ENCODE measurements around the gene NFATC2. TPM values are rescaled to one million over a fixed set of nuclear protein-coding genes. Genes with fewer than 3 reads are reported as not detected.

NFATC2 gene
- total RNA-seq, 1 donor, result 0.36 TPM

GRCh38 chr20:51374961-51375360, 167.6 kb downstream of the NFATC2 start:
- no peak for DNase-seq (ENCODE audit: low read depth)
- no peak overlapping the region for H3K4me3 ChIP-seq (ENCODE audit: low read depth, low read length)
- TF ChIP-seq CTCF (IDR thresholded peaks at IDR 0.05; ENCODE audit: insufficient read depth, low read length), result no peak

GRCh38 chr20:51374456-51374830, 168.1 kb downstream of the NFATC2 start:
- no peak overlapping the region for H3K4me3 ChIP-seq (ENCODE audit: low read depth, low read length)
- no peak for TF ChIP-seq CTCF (IDR thresholded peaks at IDR 0.05; ENCODE audit: insufficient read depth, low read length)
- no peak for DNase-seq (ENCODE audit: low read depth)

- no peak for TF ChIP-seq CTCF (IDR thresholded peaks at IDR 0.05; ENCODE audit: insufficient read depth, low read length)
- H3K4me3 ChIP-seq (ENCODE audit: low read depth, low read length), result no peak overlapping the region
- DNase-seq (ENCODE audit: low read depth), result peak; percentile 48
Measured at GRCh38 chr20:51373713-51374455, 168.6 kb downstream of the NFATC2 start.

- no peak for TF ChIP-seq CTCF (IDR thresholded peaks at IDR 0.05; ENCODE audit: insufficient read depth, low read length)
- no peak for DNase-seq (ENCODE audit: low read depth)
- H3K4me3 ChIP-seq (ENCODE audit: low read depth, low read length), result no peak overlapping the region
Measured at GRCh38 chr20:51372966-51373365, 169.6 kb downstream of the NFATC2 start.

GRCh38 chr20:51372176-51372803, 170.2 kb downstream of the NFATC2 start:
- DNase-seq (ENCODE audit: low read depth), result peak; percentile 73
- peak; percentile 90 for TF ChIP-seq CTCF (IDR thresholded peaks at IDR 0.05; ENCODE audit: insufficient read depth, low read length)
- no peak overlapping the region for H3K4me3 ChIP-seq (ENCODE audit: low read depth, low read length)

- no peak overlapping the region for H3K4me3 ChIP-seq (ENCODE audit: low read depth, low read length)
- TF ChIP-seq CTCF (IDR thresholded peaks at IDR 0.05; ENCODE audit: insufficient read depth, low read length), result no peak
- no peak for DNase-seq (ENCODE audit: low read depth)
Measured at GRCh38 chr20:51371720-51372119, 170.8 kb downstream of the NFATC2 start.
